ENCODE measurements around the gene DOP1A.

DOP1A gene

GRCh38 chr6:83092756-83093399 is 25.4 kb downstream of the DOP1A start:
- Histone ChIP-seq H3K27me3 (ENCODE audit: insufficient read depth, low read length) (no peaks in the 10 kb centered on the region), H3K27ac (ENCODE audit: low read length) (no peak overlapping the region), H3K36me3 (ENCODE audit: insufficient read depth, low read depth, low read length) (no peaks in the 10 kb centered on the region), H3K9ac (ENCODE audit: low read depth, low read length) (no peak overlapping the region), H3K9me3 (ENCODE audit: insufficient read depth, low read depth, low read length) (no peaks in the 10 kb centered on the region), H3K4me1 (ENCODE audit: insufficient read depth, low read length) (no peaks in the 10 kb centered on the region; the same call in 1 of the 2 replicates), H3K4me3 (ENCODE audit: low read length) (no peak overlapping the region)

DNA sequence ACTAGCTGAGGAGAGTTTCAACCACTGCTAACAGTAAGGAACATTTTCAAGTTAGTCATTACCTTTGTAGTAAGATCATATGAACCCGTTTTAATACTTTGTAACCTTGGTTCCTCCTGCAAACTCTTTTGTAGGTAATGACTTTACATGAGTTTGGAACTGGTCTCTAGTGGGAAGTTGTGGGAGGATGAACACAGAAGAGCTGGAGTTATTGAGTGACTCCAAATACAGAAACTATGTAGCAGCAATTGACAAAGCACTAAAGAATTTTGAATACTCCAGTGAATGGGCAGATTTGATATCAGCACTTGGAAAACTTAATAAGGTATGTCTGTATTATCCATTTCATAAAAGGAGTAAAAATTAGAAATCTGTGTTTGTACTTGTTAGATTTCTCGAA is 29.3 kb downstream of the DOP1A start:
- no peak overlapping the region for H3K9ac ChIP-seq (ENCODE audit: low read depth, low read length)
- no peaks in the 10 kb centered on the region; the same call in 1 of the 2 replicates for H3K4me1 ChIP-seq (ENCODE audit: insufficient read depth, low read length)
- peaks cover 4% of the 10 kb centered on the region; the same call in 1 of the 2 replicates for H3K36me3 ChIP-seq (ENCODE audit: insufficient read depth, low read depth, low read length)
- H3K27me3 ChIP-seq (ENCODE audit: insufficient read depth, low read length) = no peaks in the 10 kb centered on the region
- no peaks in the 10 kb centered on the region for H3K9me3 ChIP-seq (ENCODE audit: insufficient read depth, low read depth, low read length)
- H3K4me3 ChIP-seq (ENCODE audit: low read length) = no peak overlapping the region
- H3K27ac ChIP-seq (ENCODE audit: low read length) = no peak overlapping the region

DNA sequence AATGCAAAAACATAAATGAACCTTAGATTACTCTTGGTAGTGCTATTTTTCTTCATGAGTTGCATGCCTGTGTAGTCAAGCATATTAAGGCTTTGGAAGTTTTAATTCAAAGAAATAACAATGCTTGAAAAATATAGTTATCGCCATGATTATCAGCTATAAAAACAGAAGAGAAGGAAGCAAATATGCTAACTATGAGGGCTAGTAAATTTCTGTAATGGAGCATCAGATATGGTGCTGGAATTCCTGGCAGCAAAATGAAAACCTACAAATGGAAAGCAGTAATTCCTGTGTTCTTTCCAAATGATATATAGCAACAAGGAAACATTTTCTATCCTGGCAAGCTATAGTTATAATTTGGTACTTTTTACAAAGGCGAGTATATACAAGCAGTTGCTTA is 29.7 kb downstream of the DOP1A start:
- no peak overlapping the region for H3K9ac ChIP-seq (ENCODE audit: low read depth, low read length)
- no peaks in the 10 kb centered on the region for H3K27me3 ChIP-seq (ENCODE audit: insufficient read depth, low read length)
- no peaks in the 10 kb centered on the region for H3K9me3 ChIP-seq (ENCODE audit: insufficient read depth, low read depth, low read length)
- H3K4me1 ChIP-seq (ENCODE audit: insufficient read depth, low read length) = no peaks in the 10 kb centered on the region; the same call in 1 of the 2 replicates
- H3K27ac ChIP-seq (ENCODE audit: low read length) = no peak overlapping the region
- no peak overlapping the region for H3K4me3 ChIP-seq (ENCODE audit: low read length)
- peaks cover 8% of the 10 kb centered on the region; the same call in 1 of the 2 replicates for H3K36me3 ChIP-seq (ENCODE audit: insufficient read depth, low read depth, low read length)

DNA sequence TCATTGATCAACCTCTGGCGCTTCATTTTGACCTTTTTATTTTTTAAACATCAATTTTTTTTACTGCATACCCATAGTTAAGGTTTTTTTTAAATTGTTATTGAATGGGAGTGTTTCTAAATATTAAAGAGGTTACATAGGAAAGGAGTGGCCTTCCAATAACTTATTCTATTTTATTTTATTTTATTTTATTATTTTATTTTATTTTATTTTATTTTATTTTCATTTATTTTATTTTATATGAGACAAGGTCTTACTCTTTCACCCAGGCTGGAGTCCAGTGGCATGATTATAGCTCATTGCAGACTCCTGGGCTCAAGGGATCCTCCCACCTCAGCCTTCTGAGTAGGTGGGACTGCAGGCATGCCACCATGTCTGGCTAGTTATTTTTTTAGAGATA is 30.2 kb downstream of the DOP1A start:
- H3K27ac ChIP-seq (ENCODE audit: low read length) = no peak overlapping the region
- H3K9me3 ChIP-seq (ENCODE audit: insufficient read depth, low read depth, low read length) = no peaks in the 10 kb centered on the region
- H3K36me3 ChIP-seq (ENCODE audit: insufficient read depth, low read depth, low read length) = peaks cover 9% of the 10 kb centered on the region; the same call in 1 of the 2 replicates
- H3K9ac ChIP-seq (ENCODE audit: low read depth, low read length) = no peak overlapping the region
- no peaks in the 10 kb centered on the region; the same call in 1 of the 2 replicates for H3K4me1 ChIP-seq (ENCODE audit: insufficient read depth, low read length)
- no peak overlapping the region for H3K4me3 ChIP-seq (ENCODE audit: low read length)
- H3K27me3 ChIP-seq (ENCODE audit: insufficient read depth, low read length) = no peaks in the 10 kb centered on the region

DNA sequence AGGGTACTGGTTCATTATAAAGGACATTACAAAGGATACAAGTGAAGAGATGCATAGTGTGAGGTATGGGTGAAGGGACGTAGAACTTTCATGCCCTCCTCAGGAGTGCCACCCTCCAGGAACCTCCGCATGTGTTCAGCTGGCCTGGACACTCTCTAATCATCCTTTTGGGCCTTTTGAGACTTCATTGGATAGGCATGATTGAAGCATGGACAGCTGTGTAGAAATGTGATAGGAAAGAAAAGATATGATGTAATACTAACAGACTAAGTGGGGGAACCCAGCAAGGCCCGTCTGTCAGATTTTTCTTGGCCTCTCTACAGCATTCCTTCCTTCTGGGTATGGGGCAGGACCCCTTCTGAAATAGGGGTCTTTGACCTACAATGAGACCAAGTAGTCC is 31.1 kb downstream of the DOP1A start:
- Histone ChIP-seq H3K4me1 (ENCODE audit: insufficient read depth, low read length) (no peaks in the 10 kb centered on the region; the same call in 1 of the 2 replicates), H3K4me3 (ENCODE audit: low read length) (no peak overlapping the region), H3K9me3 (ENCODE audit: insufficient read depth, low read depth, low read length) (no peaks in the 10 kb centered on the region), H3K27me3 (ENCODE audit: insufficient read depth, low read length) (no peaks in the 10 kb centered on the region), H3K9ac (ENCODE audit: low read depth, low read length) (no peak overlapping the region), H3K36me3 (ENCODE audit: insufficient read depth, low read depth, low read length) (peaks cover 9% of the 10 kb centered on the region; the same call in 1 of the 2 replicates), H3K27ac (ENCODE audit: low read length) (no peak overlapping the region)

- H3K27ac ChIP-seq (ENCODE audit: low read length) = no peak overlapping the region
- H3K4me1 ChIP-seq (ENCODE audit: insufficient read depth, low read length) = no peaks in the 10 kb centered on the region; the same call in 1 of the 2 replicates
- H3K36me3 ChIP-seq (ENCODE audit: insufficient read depth, low read depth, low read length) = peaks cover 23% of the 10 kb centered on the region
- H3K9me3 ChIP-seq (ENCODE audit: insufficient read depth, low read depth, low read length) = no peaks in the 10 kb centered on the region
- no peak overlapping the region for H3K4me3 ChIP-seq (ENCODE audit: low read length)
- H3K9ac ChIP-seq (ENCODE audit: low read depth, low read length) = no peak overlapping the region
- H3K27me3 ChIP-seq (ENCODE audit: insufficient read depth, low read length) = no peaks in the 10 kb centered on the region
Measured at GRCh38 chr6:83108378-83108777, 40.9 kb downstream of the DOP1A start.

- Histone ChIP-seq H3K4me3 (ENCODE audit: low read length) (no peak overlapping the region), H3K9ac (ENCODE audit: low read depth, low read length) (no peak overlapping the region), H3K9me3 (ENCODE audit: insufficient read depth, low read depth, low read length) (no peaks in the 10 kb centered on the region), H3K4me1 (ENCODE audit: insufficient read depth, low read length) (no peaks in the 10 kb centered on the region; the same call in 1 of the 2 replicates), H3K36me3 (ENCODE audit: insufficient read depth, low read depth, low read length) (peaks cover 23% of the 10 kb centered on the region), H3K27me3 (ENCODE audit: insufficient read depth, low read length) (no peaks in the 10 kb centered on the region), H3K27ac (ENCODE audit: low read length) (no peak overlapping the region)
Measured at GRCh38 chr6:83113258-83113657, 45.8 kb downstream of the DOP1A start.

- peaks cover 19% of the 10 kb centered on the region for H3K36me3 ChIP-seq (ENCODE audit: insufficient read depth, low read depth, low read length)
Measured at GRCh38 chr6:83114164-83114563, 46.7 kb downstream of the DOP1A start.

GRCh38 chr6:83117802-83118201 is 50.3 kb downstream of the DOP1A start:
- Histone ChIP-seq H3K4me1 (ENCODE audit: insufficient read depth, low read length) (no peaks in the 10 kb centered on the region), H3K27ac (ENCODE audit: low read length) (no peak overlapping the region), H3K36me3 (ENCODE audit: insufficient read depth, low read depth, low read length) (peaks cover 18% of the 10 kb centered on the region), H3K27me3 (ENCODE audit: insufficient read depth, low read length) (no peaks in the 10 kb centered on the region), H3K9me3 (ENCODE audit: insufficient read depth, low read depth, low read length) (no peaks in the 10 kb centered on the region), H3K9ac (ENCODE audit: low read depth, low read length) (no peak overlapping the region), H3K4me3 (ENCODE audit: low read length) (no peak overlapping the region)

More at GRCh38 chr6:83114164-83114563, 46.7 kb downstream of the DOP1A start:
- Histone ChIP-seq H3K27ac (ENCODE audit: low read length) (no peak overlapping the region), H3K4me1 (ENCODE audit: insufficient read depth, low read length) (no peaks in the 10 kb centered on the region; the same call in 1 of the 2 replicates), H3K27me3 (ENCODE audit: insufficient read depth, low read length) (no peaks in the 10 kb centered on the region), H3K9me3 (ENCODE audit: insufficient read depth, low read depth, low read length) (no peaks in the 10 kb centered on the region), H3K9ac (ENCODE audit: low read depth, low read length) (no peak overlapping the region), H3K4me3 (ENCODE audit: low read length) (no peak overlapping the region)

DNA sequence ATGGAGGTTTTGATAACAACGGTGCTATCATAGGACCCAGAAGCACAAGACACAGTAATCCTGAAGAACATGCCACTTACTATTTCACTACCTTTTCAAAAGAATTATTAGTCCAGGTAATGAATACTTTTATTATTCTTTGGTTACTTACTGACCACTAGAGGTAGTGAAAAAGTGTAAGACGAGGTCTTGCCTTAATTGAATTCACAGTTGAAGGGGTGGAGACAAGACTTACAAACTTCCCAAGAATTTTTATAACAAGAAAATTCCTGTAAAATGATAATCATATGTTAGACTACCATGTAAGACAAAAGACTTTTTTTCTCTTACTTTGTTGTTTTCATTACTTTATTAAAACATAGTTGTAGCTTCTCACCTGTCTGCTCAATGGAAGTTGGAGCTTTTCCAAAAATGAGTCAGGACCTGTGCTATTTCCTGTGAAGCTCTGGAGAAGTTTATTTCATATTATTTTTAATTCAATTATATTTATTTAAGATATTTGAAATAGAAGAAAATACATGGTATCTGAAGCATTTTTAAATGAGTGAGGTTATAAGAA is 52.4 kb downstream of the DOP1A start:
- no peaks in the 10 kb centered on the region for H3K4me1 ChIP-seq (ENCODE audit: insufficient read depth, low read length)
- no peaks in the 10 kb centered on the region for H3K9me3 ChIP-seq (ENCODE audit: insufficient read depth, low read depth, low read length)
- H3K4me3 ChIP-seq (ENCODE audit: low read length) = no peak overlapping the region
- peaks cover 36% of the 10 kb centered on the region for H3K36me3 ChIP-seq (ENCODE audit: insufficient read depth, low read depth, low read length)
- no peak overlapping the region for H3K27ac ChIP-seq (ENCODE audit: low read length)
- no peaks in the 10 kb centered on the region for H3K27me3 ChIP-seq (ENCODE audit: insufficient read depth, low read length)
- H3K9ac ChIP-seq (ENCODE audit: low read depth, low read length) = no peak overlapping the region

GRCh38 chr6:83124553-83124952 is 57.1 kb downstream of the DOP1A start:
- Histone ChIP-seq H3K27ac (ENCODE audit: low read length) (no peak overlapping the region), H3K36me3 (ENCODE audit: insufficient read depth, low read depth, low read length) (peaks cover 83% of the 10 kb centered on the region), H3K4me1 (ENCODE audit: insufficient read depth, low read length) (peaks cover 11% of the 10 kb centered on the region), H3K9me3 (ENCODE audit: insufficient read depth, low read depth, low read length) (no peaks in the 10 kb centered on the region), H3K4me3 (ENCODE audit: low read length) (no peak overlapping the region), H3K27me3 (ENCODE audit: insufficient read depth, low read length) (no peaks in the 10 kb centered on the region), H3K9ac (ENCODE audit: low read depth, low read length) (no peak overlapping the region)

GRCh38 chr6:83125425-83125824 is 58.0 kb downstream of the DOP1A start:
- no peak overlapping the region for H3K4me3 ChIP-seq (ENCODE audit: low read length)
- H3K9me3 ChIP-seq (ENCODE audit: insufficient read depth, low read depth, low read length) = no peaks in the 10 kb centered on the region
- H3K27me3 ChIP-seq (ENCODE audit: insufficient read depth, low read length) = no peaks in the 10 kb centered on the region
- H3K36me3 ChIP-seq (ENCODE audit: insufficient read depth, low read depth, low read length) = peaks cover 89% of the 10 kb centered on the region
- H3K27ac ChIP-seq (ENCODE audit: low read length) = no peak overlapping the region
- no peak overlapping the region for H3K9ac ChIP-seq (ENCODE audit: low read depth, low read length)
- H3K4me1 ChIP-seq (ENCODE audit: insufficient read depth, low read length) = peaks cover 11% of the 10 kb centered on the region

Data from iPS-20b (cell line).